Smooth muscle cell of the brain vasculature (primary cell): ENCODE measurements around the gene AUH.

Experiments used
- DNase-seq: peaks from one replicate; pipeline ENCODE4 v3.0.0-alpha.2; 2012; ENCODE audit warnings: low read depth, low spot score

AUH gene

DNA sequence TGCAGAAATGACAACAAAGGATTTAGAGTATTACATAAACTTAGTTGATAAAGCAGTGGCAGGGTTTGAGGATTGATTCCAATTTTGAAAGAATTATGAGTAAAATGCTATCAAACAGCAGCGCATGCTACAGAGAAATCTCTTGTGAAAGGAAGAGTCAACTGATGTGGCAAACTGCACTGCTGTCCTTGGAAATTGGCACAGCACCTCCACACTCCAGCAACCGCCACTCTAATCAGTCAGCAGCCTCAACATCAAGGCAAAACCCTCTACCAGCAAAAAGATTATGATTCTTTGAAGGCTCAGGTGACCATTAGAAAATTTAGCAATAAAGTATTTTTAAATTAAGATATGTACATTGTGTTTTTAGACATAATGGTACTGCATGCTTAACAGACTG is 66.4 kb downstream of the AUH start:
- DNase-seq: no peak

DNA sequence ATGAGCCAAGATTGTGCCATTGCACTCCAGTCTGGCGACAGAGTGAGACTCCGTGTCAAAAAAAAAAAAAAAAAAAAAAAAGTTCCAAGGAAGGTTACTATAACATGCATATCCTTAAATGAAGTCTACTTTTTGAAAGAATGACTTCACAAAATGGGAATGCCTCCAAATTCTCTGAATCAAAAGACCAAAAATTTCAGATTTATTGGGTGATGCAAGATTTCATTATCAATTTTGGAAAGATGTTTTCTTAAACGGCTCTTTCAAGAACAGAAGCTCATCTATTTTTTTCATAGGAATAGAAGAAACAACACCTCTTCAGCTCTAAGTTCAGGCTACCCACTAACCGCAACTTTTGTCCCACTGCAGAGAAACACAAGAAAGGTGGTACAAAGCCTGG is 69.9 kb downstream of the AUH start:
- DNase-seq: no peak

DNA sequence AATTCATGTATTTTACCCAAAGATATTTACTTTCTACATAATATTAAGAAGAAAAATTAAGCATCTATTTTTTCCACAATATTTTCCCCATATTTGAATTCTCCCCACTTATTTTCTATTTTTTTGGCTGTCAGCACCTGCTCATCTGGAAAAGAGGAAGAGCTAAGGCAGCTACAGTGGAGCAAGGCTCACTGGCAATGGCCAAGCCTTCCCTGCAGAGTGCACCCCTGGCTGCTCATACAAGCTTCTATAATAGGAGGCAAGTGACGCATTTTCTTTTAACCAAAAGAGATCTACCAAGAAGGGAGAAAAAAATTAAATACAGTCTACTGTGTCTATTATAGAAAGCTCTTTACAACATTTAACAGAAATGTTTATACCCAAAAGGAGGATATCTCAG is 72.5 kb downstream of the AUH start:
- DNase-seq: no peak

DNA sequence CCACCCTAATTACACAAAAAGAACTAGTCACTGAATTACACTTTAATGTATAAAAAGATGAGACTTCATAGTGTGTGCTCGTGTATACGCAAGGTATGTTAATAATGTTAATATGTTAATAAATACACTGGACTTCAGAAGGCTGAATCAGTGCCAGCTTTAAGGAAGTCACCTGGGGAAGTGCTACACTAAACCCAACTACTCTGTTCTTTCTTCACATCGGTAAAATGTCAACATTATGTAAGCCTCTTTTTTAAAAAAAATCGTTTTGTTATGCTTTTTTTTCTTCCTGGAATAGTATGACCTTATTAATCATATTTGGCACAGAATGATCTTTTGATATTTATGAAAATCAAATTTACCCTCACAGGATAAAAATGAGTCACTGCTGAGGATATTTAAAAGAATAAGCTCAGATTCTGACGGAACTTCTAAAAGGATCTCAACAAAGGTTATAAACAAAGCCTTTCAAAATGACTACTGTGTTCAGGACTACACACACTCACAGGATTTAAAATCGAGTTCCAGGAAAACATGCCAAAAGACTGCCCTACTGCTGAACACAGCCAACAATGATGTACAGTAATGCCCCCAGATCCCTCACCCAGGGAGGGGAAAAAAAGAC is 75.9 kb downstream of the AUH start:
- DNase-seq: no peak

DNA sequence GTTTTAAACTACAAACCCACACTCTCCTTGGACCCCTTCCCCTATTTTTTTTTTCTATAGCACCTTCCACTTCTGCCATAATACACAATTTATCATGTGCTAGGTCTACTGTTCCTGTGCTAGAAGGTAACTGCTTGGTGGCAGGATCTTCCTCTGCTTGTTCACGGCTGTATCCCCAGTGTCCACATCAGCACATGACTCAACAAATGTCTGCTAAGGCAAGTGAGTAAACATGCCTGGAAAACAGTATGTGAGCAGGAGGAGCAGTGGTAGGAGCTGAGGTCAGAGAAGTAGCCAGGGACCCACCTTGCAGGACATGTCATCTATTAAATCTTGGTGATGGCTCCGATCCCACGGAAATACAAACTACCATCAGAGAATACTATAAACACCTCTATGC is 79.4 kb downstream of the AUH start:
- DNase-seq: no peak

DNA sequence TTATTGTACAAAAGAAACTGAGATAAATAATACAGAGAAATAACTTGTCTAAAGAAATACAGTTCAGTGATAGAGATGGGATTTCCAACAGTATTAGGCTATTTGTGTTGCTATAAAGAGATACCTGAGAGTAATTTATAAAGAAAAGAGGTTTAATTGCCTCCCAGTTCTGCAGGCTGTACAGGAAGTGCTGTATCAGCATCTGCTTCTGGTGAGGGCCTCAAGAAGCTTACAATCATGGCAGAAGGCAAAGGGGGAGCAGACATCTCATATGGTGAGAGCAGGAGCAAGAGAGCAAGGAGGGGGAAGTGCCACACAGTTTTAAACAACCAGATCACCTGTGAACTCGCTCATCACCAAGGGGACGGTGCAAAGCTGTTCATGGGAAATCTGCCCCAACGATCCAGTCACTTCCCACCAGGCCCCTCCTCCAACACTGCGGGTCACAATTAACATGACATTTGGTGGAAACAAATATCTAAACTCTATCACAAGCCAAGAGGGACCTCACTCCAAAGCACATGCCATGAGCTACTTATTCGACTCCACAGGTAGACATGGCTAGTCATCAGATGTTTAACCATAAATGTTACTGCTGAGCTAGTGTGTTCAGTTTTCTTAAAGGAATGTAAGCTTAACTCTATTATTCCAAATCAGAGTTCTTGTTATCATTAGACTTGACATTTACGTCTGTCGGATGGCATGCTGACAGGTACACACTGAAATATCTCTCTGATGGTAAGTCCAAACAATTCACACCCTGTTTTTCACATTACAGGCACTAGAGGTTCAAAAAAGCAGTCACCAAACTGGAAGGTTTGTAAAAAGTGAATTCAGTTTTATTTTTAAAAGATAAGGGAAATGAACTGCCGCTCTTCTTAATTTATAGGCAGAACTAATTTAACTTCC is 82.2 kb downstream of the AUH start:
- no peak for DNase-seq

DNA sequence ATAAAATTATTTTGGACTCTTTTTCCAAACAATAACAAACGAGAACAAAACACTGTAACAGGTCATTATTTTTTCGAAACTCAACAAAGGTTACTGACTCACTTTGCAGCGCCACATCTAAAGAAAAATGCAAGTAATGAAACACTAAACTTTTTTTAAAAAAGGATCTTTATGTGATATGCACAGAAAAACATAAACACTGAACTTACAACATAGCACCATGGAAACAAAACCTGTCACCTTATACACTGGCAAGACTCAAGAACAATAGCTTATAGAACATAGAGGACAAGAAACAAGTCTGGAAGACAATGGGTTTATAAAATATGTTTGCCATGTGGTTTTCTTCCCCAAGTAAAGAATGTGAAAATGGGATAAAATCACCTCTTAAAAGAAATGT is 85.2 kb downstream of the AUH start:
- no peak for DNase-seq

DNA sequence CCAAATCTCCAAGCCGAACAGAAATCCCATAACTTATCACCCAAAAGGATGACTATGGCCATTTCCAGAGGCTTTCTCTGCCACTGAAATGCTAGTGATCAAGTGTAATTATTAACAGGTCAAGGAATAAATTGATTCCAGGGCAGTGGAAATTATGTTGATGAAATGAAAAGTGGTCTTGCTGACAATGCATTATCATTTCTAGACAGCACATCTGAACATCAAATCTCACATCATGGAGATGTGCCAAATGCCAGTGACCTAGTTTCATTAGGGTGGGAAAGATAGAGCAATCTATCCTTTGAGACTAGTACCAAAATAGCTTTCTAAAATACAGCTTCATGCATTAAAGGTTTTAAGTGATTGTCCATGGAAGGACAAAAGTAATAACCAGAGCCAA is 86.1 kb downstream of the AUH start:
- no peak for DNase-seq

DNA sequence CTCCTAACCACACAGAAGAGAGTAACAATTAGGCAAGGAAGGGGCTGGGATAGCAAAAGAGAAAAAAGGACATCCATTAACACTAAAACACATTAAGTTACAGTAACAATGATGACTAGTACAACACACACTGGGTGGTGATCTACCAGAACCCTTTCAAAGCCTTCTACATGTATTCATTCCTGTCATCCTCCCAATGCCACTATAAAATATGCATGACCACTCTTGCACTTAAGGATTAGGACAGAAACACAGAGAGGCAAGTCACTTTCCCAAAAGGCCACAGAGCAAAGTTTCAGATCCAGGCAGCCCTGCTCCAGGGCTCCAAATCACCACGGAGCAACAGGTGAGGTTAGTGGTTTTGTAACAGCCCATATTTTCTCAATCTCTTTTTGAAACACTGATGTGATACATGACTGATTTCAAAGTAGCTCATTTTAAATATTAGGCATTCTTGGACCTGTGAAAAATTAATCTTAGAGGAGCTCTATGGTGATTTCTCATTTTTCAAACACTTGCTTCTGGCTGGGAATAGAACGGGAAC is 86.7 kb downstream of the AUH start:
- no peak for DNase-seq

DNA sequence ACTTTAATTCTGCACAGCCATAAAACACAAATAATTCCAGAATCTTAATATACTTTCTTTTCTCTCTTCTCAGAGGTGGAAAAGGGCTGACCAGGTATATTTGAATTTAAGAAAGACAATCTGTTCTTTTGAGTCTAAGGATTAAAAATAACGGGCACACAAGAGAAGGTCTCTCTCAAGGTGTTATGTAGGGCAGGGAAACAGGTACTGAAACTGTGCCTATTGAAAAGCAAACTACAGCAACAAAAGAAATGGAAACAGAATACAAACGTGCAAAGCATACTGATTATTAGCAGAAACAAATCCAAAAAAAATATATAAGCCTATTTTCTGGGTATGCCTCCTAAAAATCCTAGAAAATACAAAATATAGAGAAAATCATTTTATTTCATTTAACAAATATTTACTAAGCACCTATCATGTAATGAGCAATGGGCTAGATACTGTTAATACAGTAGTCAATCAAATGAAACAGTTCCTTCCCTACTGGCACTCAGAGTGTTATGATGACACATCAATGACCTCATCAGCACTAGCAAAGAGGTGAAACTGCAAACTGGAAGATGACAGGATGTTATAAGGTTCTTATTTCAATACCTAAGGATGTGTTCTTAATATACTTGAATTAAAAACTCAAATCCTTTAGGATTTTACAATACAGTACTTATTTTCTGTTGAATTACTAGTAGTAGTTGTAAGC is 87.7 kb downstream of the AUH start:
- DNase-seq: no peak

DNA sequence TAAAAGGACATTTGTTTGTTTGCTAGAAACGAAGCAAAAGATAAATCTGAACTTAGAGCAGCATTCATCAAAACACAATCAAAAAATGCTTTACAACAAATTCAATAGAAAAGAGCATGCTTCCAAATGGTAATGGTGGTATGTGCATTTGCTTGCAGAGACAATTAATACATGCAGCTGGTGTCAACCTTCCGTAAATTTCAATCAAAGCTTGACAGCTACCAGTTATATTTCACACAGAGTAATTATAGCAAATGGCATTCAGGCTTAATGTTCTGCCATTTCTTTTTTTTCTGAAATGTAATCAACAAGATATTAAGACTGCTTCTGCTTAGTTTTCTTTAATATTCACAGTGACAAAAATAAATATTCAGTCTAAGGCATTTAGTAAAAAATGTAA is 90.6 kb downstream of the AUH start:
- DNase-seq: no peak

DNA sequence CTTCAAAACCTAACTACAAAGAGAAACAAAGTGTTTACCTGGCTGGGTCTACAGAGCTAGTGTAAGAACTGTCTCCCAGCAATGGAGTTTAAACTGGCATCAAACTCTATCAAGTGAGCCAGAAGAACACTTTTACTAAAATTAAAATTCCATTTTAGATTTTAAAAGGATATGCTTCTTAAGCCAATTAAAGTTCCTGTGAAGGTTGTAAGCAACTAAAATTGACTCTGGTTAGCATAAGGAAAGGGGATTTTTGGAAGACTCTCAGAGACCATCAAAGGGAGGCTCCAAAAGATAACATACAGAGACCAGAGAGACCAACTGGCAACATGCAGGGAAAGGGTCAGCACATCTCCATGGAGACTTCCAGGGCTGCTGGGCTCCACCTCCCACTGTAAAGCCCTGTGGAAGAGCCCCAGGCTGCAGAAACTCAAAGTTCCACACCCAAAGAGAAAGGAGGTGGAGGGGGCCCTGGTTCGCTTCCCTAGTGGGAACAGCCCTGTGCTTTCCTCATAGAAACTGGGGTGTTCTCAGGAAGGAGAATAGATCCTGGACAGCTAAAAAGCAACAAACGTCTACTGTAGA is 91.7 kb downstream of the AUH start:
- no peak for DNase-seq

DNA sequence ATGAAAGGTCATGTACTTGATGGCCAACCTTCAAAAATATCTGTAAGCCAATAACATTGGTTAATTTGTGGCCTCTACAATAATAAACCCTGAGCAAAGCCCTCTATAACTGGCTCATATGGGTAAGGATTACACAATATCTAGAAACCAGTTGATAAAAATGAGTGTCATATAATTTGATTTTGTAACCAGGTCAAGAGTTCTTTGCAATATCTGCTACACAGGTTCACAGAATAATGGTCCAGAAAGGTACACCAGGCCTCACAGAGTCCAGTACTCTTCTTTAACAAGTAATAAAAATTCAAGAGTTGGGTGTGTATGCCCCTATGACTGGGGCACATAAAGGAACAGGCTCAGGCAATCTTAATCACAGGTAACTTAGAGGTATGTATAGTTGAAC is 95.3 kb downstream of the AUH start:
- no peak for DNase-seq

DNA sequence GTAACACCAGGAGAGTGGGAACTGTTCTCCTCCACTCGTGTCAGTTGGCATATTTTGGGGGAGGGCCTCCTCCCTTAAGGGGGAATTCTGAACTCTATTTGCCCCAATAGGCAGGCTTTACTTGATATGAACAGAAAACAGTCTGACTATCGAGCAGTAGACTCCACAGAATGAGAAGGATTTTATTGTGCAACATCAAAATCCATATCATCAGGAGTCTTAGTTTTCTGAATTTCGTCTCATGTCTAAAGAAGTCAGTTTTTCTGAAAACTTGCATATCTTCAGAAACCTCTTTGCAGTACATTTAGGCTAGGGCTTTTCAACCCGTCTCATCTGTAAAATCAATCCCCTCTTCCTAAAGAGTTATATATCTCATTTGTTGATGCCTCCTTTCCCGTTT is 96.2 kb downstream of the AUH start:
- no peak for DNase-seq

DNA sequence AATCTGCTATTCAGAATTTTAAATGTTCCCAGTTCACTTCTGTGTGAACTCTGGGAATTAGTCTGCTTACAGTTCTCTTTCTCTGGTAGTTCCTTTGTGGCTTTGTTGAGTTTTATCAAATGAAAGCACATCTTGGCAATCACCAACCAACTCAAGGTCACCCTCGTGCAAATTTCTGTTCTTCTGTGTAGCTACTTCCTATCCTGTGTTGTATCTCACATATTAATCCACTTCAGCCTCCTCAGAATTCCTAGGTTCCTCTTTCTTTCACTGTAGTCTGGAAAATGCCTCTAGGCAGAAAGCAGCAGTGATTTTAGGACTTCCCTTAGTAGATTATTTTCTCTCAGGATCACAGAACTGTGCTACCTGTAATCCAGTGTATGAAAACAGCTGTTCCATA is 100.3 kb downstream of the AUH start:
- no peak for DNase-seq

DNA sequence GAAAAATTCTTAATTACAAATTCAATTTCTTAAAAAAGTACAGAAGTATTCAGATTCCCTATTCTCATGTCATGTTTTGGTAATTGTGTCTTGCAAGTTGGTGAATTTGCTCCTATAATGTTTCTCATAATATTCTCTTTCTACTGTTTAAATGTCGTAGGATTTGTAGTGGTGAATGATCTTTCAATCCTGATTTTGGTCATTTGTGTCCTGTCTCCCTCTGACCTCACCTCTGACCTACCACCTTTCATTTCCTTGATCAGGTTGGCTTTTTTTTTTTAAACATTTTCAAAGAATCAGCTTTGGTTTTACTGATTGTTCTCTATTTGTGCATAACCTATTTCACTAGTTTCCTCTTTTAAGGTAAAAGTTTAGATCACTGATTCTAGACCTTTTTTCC is 102.6 kb downstream of the AUH start:
- no peak for DNase-seq

DNA sequence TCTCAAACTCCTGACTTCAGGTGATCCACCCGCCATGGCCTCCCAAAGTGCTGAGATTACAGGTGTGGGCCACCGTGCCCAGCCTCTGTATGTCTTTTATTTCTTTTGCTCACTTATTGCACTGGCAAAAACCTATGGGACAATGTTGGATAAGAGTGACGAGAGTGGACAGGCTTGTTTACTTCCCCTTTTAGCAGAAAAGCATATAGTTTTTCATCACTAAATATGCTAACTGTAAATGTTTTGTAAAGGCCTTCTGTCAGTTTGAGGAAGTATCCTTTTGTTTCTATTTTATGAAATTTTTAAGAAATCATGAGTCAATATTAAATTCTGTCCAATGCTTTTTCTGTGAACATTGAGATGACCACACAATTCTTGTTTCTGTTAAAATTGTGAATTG is 103.3 kb downstream of the AUH start:
- no peak for DNase-seq

DNA sequence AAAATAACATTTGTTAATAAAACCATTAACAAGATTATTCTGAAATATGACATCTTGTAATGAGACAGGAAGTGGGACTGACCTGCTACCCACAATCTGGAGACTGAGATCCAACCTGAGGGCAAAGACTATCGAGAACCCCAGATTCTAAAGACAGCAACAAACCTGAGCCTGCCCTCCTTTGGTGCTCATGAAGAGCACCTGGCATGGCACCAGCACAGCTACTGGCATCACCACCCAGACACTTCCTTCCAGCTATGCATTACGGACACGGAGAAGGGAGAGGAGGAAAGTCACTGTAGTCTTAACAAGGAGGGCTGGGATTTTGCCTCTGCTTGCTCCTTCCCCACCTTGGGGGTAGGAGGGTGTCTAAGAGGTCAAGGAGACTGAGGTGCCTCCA is 105.5 kb downstream of the AUH start:
- DNase-seq: no peak

DNA sequence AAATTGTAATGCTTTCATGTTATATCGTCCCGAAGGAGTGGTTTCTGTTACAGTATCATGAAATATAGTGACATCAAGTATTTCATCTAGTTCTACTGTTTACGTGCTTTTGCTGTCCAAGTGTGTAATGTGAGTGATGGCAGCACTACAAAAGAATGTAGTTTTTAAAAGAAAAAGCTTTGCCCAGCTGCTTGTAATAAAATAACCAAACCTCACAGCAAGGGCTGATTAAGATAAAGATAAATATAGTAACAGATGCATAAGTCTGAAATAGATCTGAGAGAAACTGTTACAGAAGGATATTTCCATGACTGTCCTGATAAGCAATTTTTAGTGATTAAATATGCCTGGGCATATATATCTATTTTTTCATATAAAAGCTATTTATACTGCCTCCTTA is 106.4 kb downstream of the AUH start:
- peak; percentile 28 for DNase-seq

DNA sequence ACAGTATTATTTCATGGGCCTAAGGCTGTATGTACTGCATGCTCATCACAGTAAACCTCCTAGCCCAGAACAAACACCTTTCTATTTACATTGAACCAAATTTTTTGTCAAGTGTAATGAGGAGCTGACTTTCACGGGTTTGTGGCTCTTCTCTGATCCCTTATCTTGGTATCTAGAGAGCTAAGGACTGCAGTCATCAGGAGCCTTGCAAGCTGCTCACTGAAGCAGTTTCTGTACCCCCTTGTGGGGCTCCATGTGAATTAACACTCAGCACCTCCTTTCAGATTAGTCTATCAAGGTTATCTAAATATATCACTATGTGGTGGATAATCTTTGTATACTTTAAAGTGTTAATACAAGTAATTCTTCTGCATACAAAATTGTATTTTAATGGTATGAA is 108.2 kb downstream of the AUH start:
- no peak for DNase-seq

DNA sequence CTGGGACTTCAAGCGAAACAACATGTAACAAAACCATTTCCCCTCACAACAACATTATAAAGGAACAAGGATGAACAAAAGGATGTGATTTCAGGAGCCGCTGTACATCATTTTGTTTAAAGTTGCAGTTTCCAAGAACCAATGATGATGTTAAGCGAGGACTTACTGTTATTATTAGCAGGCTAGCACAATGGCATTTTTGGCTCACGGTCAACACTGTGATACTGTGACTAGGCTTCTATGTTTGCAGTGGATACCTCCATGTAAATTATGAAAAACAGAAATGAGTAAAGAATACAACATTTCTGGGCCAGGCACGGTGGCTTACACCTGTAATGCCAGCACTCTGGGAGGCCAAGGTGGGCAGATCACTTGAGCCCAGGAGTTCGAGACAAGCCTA is 113.0 kb downstream of the AUH start:
- DNase-seq: no peak

DNA sequence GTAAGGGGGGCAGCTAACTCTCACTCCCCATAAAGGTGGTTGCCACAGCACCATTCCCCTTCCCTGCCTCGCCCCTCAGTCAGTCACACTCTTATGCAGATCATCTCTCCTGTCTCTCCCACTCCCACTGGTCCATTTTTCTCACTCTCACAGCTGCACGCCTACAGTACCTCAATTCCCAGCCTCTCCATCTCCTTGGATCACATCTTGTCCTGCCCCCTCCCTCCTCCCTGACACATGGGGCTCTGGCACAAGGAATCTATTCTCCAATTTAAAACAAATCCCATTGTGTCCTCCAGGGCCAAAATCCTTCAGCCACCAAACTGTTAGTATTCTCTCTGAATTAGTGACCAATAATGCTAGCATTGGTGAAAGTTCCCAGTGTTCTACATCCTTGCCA is 114.4 kb downstream of the AUH start:
- no peak for DNase-seq
